VCaP (cell line): ENCODE data around the gene DCP1A.

Experiments
- H3K27ac ChIP-seq: fragments of 450-650 bp; 2 replicates; pipeline ENCODE4 v1.5.1; 2017
- CTCF ChIP-seq: fragments of 450-650 bp; conservative IDR thresholded peaks from 2 replicates; pipeline ENCODE4 v1.5.1; 2017; ENCODE audit warnings: mild to moderate bottlenecking, moderate library complexity

Gene DCP1A

GRCh38 chr3:53261712-53262111 lies 85.6 kb downstream of the DCP1A start:
- no peak overlapping the region for H3K27ac ChIP-seq
- TF ChIP-seq CTCF, result no peak

GRCh38 chr3:53260286-53260785 lies 87.0 kb downstream of the DCP1A start:
- TF ChIP-seq CTCF, result no peak
- no peak overlapping the region for H3K27ac ChIP-seq

GRCh38 chr3:53259427-53260259 lies 87.7 kb downstream of the DCP1A start:
- TF ChIP-seq CTCF, result no peak
- H3K27ac ChIP-seq, result no peak overlapping the region

GRCh38 chr3:53258600-53259426 lies 88.5 kb downstream of the DCP1A start:
- H3K27ac ChIP-seq, result no peak overlapping the region
- TF ChIP-seq CTCF, result no peak

GRCh38 chr3:53257465-53257864 lies 89.9 kb downstream of the DCP1A start:
- no peak for TF ChIP-seq CTCF
- H3K27ac ChIP-seq, result no peak overlapping the region

DNA sequence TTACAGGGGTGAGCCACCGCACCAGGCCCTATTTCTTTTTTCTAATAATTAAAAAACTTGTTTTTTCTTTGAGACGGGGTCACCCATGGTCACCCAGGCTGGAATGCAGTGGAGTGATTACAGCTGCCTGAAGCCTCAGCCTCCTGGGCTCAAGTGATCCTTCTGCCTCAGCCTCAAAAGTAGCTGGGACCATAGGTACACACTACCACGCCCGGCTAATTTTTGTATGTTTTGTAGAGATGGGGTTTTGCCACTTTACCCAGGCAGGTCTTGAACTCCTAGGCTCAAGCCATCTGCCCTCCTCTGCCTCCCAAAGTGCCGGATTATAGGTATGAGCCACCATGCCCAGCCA lies 90.7 kb downstream of the DCP1A start:
- H3K27ac ChIP-seq, result peak overlapping the region; percentile 95
- TF ChIP-seq CTCF, result no peak
